ENCODE measurements around the gene TP53.

TP53 gene

GRCh38 chr17:7713782-7714181, 26.5 kb upstream of the TP53 start:
- no peak for DNase-seq (ENCODE audit: low read depth)
- no peak for TF ChIP-seq CTCF (conservative IDR thresholded peaks at IDR 0.05; ENCODE audit: control insufficient read depth, insufficient read depth, low read depth, low read length)
- H3K4me3 ChIP-seq (ENCODE audit: control insufficient read depth, low read depth, low read length) = no peak overlapping the region

- no peak for TF ChIP-seq CTCF (conservative IDR thresholded peaks at IDR 0.05; ENCODE audit: control insufficient read depth, insufficient read depth, low read depth, low read length)
- no peak for DNase-seq (ENCODE audit: low read depth)
- no peak overlapping the region for H3K4me3 ChIP-seq (ENCODE audit: control insufficient read depth, low read depth, low read length)
Observed at GRCh38 chr17:7712111-7712771, 25.0 kb upstream of the TP53 start.

DNA sequence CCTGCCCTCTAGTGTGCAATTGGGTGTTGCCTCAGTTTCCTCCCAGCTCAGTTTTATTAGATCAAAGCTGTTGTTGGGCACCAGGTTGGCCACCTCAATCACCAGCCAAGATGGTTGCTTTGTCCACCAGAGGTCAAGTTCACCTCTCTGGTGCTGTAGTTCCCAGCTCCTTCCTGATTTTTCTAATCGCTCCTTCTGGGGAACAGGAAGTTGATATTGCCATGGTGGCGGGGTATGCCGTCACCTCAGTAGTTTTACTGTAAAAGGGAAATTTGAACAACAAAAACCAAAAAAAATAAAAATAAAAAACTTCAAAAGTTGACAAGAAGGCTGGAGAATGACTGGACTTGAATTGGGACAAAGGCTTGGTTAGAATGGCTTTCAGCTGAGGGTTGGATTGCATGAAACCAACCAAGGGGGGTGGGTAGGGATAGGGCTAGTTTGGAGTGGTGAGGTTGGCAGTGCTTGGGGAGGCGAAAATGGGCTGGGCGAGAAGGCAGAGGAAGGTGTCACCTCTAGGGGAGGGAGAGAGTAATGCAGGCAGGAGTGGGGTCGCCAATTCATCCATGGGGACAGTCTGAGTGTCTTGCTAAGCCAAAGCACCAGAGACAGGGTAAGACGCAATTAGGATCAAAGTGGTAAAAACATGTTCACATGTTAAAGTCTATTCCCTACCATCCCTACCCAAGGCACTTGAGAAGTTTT, 23.9 kb upstream of the TP53 start:
- no peak for DNase-seq (ENCODE audit: low read depth)
- TF ChIP-seq CTCF (conservative IDR thresholded peaks at IDR 0.05; ENCODE audit: control insufficient read depth, insufficient read depth, low read depth, low read length) = peak; percentile 22
- no peak overlapping the region for H3K4me3 ChIP-seq (ENCODE audit: control insufficient read depth, low read depth, low read length)

DNA sequence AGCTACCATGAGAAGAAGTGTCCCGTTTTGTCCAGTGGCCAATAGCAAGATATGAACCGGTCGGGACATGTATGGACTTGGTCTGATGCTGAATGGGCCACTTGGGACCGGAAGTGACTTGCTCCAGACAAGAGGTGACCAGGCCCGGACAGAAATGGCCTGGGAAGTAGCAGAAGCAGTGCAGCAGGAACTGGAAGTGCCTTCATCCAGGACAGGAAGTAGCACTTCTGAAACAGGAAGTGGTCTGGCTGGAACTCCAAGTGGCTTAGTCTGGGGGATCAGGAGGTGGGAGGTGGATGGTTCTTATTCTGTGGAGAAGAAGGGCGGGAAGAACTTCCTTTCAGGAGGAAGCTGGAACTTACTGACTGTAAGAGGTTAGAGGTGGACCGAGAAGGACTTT, 23.0 kb upstream of the TP53 start:
- no peak overlapping the region for H3K4me3 ChIP-seq (ENCODE audit: control insufficient read depth, low read depth, low read length)
- no peak for DNase-seq (ENCODE audit: low read depth)
- no peak for TF ChIP-seq CTCF (conservative IDR thresholded peaks at IDR 0.05; ENCODE audit: control insufficient read depth, insufficient read depth, low read depth, low read length)

- no peak overlapping the region for H3K4me3 ChIP-seq (ENCODE audit: control insufficient read depth, low read depth, low read length)
- no peak for DNase-seq (ENCODE audit: low read depth)
- no peak for TF ChIP-seq CTCF (conservative IDR thresholded peaks at IDR 0.05; ENCODE audit: control insufficient read depth, insufficient read depth, low read depth, low read length)
Observed at GRCh38 chr17:7709031-7709430, 21.7 kb upstream of the TP53 start.

DNA sequence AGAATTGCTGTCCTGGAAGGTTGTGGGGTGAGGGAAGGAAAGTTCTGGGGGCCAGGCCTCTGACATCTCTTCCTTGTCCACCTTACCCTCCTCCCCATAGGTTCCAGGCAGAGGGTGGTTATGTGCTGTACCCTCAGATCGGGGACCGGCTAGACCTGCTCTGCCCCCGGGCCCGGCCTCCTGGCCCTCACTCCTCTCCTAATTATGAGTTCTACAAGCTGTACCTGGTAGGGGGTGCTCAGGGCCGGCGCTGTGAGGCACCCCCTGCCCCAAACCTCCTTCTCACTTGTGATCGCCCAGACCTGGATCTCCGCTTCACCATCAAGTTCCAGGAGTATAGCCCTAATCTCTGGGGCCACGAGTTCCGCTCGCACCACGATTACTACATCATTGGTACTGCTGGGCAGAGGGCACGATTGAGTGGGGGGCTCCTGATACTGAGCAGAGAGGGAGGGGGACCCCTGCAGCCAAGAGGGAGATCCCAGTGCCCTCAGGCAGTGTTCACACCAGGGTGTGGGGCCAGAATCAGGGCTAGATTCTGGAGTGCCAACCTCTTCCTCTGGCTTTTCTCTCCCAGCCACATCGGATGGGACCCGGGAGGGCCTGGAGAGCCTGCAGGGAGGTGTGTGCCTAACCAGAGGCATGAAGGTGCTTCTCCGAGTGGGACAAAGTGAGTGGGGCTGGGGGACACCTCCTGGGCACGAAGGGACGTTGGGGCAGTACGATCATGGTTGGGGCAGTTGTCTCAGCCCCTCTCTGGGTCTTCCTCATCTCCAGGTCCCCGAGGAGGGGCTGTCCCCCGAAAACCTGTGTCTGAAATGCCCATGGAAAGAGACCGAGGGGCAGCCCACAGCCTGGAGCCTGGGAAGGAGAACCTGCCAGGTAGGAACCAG, 20.8 kb upstream of the TP53 start:
- H3K4me3 ChIP-seq (ENCODE audit: control insufficient read depth, low read depth, low read length) = no peak overlapping the region
- TF ChIP-seq CTCF (conservative IDR thresholded peaks at IDR 0.05; ENCODE audit: control insufficient read depth, insufficient read depth, low read depth, low read length) = no peak
- no peak for DNase-seq (ENCODE audit: low read depth)
